ENCODE measurements around the gene SLC6A13. TPM values are rescaled to one million over a fixed set of nuclear protein-coding genes. Genes with fewer than 3 reads are reported as not detected.
"Not testable (repeated sequence)": the region's sequence is repeated elsewhere in the genome, so short reads cannot be mapped to it uniquely, and the experiment has no call there.

The SLC6A13 gene
- polyA plus RNA-seq, 12 donors = 0.98 to 5.1 (median 2.2) TPM; not detected in 2

DNA sequence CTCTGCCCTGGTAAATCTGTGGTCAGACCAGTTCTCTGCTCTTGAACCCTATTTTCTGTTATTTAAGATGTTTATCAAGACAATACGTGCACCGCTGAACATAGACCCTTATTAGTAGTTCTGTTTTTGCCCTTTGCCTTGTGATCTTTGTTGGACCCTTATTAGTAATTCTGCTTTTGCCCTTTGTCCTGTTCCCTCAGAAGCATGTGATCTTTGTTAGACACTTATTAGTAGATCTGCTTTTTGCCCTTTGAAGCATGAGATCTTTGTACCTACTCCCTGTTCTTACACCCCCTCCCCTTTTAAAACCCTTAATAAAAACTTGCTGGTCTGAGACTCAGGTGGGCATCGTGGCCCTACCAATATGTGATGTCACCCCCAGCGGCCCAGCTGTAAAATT lies 26.7 kb downstream of the SLC6A13 start:
- DNase-seq = not testable (repeated sequence)

DNA sequence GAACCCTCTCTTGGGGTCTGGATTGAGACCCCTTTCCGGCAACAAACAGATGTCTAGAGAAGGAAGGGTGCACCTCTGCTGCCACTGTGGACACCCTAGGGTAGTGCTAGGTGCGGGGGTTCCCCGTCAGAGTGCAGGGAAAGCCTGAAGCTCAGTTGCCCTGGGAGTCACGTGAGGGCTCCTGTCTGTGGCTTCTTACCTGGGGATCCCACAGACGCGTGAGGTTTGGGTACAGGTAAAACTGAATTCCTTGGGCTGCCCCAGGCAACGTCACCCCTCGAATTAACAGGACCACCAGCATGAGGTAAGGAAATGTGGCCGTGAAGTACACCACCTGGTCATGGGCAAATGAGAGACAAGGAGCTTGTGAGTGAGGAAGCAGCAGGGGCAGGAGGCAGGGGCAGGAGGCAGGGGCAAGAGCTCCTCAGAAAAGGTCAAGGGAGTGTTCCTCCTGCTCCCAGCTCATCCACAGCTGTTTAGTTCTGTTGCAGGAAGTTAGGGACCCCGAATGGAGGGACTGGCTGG lies 27.7 kb downstream of the SLC6A13 start:
- no peak for DNase-seq

DNA sequence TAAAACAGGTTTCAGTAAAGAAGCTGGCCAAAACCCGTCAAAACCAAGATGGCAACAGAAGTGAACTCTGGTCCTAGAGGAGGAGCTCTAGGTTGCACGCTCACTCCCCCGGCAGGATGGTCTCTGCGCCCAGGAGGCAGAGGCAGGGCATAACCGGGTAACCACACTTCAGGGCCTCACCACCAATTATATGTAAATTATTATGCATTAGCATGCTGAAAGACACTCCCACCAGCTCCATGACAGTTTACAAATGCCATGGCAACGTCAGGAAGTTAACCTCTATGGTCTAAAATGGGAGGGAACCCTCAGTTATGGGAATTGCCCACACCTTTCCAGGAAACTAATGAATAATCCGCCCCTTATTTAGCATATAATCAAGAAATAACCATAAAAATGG lies 28.6 kb downstream of the SLC6A13 start:
- no peak for DNase-seq

DNA sequence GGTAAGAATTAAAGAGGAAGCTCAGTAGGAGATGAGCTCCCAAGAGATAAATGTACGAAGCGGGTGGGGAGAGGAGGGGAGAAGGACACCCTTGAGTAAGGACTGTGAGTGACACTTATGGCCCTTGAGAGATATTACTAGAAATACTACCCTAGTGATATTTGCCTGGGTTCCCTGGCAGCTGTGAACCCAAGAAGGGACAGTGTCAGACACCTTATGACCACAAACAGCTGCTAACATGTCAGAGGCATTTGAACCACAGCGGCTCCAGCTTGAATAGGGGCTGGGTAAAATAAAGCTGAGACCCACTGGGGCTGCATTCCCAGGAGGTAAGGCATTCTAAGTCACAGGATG lies 29.0 kb downstream of the SLC6A13 start:
- DNase-seq = no peak

DNA sequence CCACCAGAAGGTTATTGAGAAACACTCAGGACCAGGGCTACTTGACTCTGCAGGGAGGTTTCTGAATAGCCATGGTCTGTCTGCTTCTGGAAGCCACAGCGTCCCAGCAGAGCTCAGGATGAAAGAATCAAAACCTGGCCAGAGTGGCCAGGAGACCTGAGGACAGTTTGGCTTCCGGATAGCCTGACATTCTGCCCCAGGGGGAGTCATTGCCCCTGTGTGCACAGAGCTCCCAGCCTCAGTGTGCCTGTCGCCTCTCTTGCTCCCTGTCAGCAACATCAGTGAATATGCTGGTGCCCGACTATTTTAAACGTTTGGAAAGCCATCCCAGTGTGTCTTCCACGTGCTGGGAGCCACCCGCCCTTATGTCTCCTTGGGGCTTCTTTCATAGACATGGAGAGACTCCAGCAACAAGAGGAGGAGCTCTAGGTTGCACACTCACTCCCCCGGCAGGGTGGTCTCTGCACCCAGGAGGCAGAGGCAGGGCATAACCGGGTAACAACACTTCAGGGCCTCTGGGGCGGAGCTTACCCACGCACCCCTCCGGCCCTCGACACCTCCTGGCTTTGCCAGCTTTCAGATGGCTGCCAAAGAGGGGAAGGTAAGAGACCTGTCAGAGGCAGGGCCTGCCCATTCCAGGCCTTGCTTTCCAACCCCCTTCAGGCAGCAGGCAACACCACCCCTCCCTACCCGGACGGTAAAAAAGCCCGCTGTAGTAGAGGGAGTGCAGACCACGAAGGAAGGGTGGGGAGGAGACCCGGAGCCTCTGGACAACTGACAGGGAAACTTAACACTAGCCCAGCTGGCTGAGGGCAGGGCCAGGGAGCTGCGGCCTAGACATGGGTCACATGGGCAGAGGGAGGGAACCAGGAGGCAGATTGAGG lies 29.7 kb downstream of the SLC6A13 start:
- no peak for DNase-seq

DNA sequence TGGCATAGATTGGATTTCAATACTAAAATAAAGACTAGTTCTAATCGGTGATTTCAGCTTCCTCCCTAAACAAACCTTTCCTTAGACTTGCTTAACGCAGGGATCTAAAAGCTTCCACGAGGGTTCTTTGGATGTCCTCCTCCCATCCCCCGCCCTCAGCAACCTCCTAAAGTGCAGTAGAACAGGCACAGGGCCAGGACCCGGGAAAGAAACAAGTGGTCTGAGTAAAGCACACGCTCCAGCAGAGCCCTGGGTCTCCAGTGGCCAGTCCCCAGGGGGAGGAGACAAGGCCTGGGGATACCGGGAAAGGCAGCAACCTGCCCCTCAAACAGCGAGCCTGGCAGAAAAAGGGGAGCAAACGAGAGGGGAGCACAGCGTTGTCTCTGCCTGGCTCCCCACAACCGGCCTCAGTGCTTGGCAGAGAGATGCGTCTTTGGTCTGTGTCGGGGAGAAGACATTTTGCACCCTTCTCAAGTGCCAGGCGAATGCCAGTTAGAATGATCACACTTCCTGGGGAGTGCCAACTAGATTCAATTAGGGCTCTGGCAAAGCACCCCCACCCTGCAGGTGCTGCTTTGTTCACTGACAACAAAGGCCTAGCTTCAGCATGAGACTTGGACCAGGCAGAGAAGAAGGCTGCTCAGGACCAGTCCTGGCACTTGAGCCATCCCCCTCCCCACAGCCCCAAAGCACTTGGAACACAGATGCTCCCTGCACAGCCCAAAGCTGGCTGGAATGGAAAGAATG lies 31.5 kb downstream of the SLC6A13 start:
- DNase-seq = no peak

DNA sequence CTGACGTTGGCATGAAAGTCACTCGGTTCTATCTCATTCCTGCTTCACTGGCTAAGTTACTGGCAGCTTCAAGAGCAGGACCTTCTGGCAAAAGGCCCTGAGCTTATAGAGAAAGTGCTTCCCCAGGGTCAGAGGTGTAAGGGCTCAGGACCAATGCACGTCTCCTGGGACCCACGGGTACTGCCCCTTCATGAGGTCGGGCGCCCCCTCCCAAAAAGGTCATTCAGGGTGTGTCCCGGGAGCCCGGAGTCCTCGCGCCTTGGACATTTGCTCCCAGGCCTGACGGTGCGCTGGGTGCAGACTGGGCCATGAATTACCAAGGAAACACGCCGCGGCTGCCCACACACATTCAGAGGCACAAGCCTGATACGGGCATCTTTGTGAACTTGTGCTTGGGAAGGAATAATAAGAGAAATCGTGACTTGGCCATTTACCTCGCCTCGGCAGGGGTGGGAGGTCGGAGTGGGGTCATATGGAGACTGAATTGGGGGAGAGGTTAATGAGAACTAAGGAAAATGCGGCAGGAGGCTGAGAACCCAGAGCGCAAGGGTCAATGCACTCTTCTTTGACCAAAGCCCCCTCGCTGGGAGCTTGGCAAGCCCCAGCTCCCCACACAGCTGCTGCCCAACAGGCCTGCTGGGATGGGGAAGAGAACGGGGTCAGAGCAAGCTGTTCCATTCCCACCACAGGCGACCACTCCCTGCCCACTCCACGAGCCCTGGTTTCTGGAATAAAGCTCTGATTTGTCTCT lies 33.0 kb downstream of the SLC6A13 start:
- no peak for DNase-seq

DNA sequence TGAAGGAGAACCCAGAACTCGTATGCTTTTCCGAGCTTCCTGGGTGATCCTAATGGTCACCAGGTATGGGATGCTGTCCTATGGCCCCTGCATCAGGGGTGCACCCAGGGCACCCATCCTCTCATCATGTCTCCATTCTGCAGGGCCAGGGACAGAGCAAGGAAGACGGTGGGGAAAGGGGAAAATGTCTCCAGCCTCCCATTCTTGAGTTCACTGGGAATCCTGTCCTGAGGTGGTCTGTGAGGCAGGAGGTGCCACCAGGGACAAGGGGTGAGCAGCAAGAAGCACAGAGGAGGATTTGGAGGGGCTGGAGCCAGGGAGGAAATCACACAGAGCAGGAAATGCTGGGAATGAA lies 33.8 kb downstream of the SLC6A13 start:
- no peak for DNase-seq

DNA sequence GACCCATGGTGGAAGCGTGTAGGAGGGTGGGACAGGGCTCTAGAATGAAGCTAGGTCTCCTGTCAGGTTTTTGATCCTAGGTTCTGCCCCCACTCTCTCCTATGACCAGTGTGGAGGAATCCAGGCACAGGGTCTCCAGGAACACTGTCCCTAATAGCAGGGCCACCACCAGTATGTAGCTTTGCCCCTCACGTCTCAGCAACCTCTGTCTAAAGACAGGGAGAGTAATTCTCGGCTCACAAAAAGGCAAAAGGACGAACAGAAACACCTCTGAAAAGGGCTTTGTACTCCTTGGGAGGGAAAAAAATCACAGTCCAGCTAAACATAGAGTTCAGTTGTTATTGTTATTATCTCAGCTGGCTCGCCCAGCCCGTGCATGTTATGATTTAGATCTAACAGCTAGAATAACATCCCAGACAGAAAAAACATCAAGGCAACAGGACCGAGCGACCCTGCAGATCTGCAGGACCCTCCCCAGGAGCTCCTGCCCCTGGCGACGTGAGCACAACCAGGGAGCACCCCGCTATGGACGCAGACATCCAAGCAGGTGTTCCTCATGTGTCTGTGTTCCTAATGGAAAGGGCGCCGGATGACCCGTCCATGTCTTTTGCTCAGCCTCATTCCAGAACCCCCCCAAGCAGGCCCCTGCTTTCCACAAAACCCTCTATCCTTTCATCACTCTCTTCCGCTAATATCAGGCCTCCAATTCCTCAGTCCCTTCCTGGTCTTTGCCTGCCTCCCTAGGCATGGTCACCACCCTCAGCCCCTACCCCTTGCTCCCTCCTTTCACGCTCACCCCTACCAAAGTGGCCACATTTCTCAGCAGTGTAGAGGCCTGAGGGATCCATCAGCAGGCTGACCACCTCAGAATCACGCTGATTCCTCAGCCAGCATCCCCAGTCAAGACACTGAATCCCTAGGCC lies 34.5 kb downstream of the SLC6A13 start:
- DNase-seq = no peak

DNA sequence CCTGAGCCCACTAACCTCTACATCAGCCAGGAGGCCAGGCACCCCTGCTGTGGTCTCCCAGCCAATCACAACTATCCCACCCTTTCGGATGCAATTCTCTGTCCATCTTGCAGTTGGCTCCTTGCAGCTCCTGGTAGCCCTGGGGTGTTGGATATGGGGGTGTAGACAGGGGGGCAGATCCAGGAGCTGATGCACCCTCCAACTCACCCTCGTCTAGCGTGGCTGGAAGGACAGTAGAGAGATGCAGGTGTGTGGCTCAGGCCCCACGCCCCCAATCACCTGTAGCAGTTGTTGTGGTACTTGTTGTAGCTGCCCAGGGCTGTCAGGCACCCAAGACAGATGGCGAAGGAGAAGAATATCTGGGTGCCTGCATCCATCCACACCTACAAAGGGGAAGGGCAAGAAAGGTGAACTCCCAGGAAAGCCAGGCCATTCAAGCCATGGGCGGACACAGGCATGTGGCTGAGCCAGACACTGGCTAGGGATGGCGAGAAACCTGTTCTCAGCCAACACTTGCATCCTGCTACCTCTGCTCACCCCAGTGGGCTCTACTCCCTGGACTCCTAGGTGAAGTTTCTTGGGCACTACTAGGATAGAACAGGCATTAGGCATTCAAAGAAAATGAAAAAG lies 35.2 kb downstream of the SLC6A13 start:
- DNase-seq = no peak

DNA sequence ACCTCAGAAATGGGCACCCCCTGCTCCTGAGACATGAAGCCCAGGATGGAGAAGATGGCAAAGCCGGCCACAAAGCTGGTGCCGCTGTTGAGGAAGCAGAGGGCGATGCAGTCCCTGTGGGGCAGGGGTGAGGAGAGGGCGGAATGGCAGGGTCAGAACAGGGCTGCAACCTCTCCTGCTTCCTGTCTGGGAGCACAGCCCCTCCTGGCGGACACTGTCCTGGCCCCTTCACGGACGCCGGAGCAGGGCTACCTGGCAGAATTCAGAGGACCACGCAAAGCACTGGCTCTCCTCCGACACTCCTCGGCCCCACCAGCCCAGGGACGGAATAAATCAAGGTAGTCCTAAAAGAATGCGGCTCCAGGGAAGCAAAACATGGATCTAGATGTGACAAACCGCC lies 36.2 kb downstream of the SLC6A13 start:
- no peak for DNase-seq

DNA sequence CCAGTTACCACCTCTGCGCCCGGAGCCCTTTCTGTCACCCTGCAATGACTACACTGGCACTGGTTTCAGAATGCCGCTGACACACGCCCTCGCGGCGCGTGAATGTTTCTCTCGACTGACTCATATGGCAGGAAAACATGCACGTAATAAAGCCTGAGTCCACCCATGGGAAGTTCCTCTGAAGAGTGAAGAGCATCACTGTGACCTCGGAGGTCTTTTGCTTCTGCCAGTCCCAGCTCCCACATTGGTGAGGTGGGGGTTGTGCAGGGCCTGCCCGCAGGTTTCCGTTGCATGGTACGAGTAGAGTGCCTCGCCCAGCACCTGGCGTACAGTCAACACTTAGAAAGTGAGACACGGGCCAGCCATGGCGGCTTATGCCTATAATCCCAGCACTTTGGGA lies 37.6 kb downstream of the SLC6A13 start:
- DNase-seq = no peak

DNA sequence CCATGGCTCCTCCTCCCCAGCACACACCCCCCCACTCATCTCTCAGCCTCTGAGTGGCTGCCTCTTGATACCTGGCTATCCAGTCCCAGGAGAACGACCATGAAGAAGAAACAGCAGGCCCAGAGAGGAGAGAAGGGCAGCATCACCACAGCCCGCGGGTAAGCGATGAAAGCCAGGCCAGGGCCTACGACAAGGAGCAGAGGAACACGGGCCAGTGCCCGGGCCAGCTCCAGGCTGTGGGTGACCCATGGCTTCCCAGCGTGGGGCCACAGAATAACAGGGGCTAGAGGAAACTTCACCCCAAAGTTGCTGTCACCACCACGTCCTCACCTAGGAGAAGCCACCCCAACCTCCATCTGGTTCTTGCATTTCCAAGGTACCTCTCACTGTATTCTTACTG lies 38.3 kb downstream of the SLC6A13 start:
- DNase-seq = no peak

DNA sequence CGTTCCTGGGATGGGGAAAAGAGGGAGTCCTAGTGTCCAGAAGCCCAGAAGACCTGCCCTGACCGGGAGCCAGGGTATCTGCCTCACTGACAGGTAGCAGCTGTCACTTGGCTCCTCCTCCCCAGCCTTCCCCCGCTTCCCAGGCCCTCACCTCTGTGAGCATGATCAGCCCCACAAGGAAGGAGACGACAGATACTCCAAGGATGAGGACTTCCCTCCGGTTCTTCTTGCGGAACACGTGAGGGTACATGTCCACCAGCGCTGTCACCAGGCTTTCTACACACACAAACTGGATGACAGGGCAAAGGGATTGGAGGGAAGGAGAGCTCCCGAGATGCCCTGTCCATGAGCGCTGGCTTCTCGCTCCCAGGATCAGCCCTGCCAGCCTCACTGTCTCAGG lies 38.8 kb downstream of the SLC6A13 start:
- no peak for DNase-seq

DNA sequence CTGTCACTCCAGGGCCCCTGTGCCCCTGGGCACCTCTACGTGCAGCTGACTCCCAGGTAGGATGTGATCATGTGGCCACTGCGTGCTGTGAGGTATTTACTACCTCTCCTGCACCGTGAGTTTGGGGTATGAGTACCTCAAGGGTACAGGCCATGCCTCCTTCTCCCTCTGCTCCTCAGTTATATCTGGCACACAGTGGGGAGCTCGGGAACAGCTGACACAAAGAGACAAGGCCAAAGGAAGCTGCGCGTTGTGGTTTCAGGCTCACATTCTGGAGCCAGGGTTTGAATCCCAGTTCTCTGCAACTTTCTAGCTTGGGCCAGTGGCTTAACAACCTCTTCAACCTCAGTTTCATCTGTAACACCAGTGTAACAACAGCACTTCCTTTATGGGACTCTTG lies 40.9 kb downstream of the SLC6A13 start:
- no peak for DNase-seq

DNA sequence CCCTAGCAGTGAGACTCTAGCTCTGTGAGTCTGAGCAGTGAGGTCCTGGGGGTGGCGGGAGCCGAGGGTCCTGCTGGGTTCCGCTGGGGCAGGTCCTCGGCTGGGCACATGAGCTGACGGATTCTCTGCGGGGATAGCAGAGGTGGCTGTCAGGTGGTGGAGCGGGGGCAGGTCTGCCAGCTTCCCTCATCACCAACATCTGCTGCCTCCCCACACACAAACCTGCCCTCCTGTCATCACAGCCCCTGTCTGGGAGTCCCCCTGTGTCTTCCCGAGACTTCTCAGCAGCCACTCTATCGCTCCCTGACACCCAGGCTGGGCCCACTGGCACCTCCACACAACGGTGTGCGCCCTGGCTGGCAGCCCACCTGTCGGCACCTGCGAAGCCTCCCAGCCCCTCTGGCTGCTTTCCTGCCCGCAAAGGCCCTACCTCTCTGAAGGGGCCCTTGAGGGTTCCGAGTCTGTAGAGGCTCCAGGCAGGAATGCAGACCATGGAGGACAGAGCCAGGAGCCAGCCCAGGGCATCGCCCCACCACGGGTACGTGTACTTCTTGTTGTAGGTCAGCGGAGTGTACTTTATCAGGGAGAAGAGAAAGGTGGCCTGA lies 41.6 kb downstream of the SLC6A13 start:
- DNase-seq = no peak

DNA sequence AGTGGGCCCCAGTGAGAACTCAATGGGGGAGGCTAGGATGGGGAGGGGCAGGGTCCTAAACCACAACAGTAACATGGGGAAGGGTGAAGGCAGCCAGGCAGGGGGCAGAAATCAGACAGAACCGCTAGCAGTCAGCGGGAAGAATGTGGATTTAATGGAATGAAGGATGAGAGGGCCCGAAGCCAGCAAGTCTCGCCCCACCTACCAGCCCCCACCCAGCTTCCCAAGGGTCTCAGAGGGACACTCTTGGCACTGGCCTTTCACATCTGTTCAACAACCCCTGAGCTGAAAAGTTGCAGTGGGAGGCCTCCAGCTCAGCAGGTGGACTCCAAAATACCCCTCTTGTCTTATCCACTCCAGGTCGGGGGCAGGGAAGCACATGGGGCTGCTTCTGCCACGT lies 42.1 kb downstream of the SLC6A13 start:
- DNase-seq = no peak

DNA sequence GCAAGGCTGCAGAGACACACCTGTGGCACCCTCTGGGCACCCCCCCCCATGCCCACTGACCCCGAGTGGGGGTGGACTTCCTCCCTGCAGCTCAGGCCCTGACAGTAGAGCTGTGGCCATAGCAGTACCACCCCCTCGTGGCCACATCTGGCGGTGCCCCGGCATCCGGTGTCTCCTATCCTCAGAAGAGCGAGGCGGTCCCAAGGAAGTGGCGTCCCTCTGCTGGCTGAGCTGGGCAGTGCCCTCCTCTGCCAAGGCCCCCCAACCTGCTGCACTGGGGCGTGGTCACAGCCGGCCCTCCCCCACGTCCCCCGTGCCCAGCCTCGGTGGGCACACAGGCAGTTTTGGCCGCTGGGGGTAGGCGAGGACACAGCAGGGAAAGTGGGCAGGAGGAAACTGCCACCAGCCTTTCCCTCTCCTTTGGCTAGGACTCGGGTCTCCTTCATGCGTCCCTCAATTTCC lies 42.7 kb downstream of the SLC6A13 start:
- DNase-seq = no peak

DNA sequence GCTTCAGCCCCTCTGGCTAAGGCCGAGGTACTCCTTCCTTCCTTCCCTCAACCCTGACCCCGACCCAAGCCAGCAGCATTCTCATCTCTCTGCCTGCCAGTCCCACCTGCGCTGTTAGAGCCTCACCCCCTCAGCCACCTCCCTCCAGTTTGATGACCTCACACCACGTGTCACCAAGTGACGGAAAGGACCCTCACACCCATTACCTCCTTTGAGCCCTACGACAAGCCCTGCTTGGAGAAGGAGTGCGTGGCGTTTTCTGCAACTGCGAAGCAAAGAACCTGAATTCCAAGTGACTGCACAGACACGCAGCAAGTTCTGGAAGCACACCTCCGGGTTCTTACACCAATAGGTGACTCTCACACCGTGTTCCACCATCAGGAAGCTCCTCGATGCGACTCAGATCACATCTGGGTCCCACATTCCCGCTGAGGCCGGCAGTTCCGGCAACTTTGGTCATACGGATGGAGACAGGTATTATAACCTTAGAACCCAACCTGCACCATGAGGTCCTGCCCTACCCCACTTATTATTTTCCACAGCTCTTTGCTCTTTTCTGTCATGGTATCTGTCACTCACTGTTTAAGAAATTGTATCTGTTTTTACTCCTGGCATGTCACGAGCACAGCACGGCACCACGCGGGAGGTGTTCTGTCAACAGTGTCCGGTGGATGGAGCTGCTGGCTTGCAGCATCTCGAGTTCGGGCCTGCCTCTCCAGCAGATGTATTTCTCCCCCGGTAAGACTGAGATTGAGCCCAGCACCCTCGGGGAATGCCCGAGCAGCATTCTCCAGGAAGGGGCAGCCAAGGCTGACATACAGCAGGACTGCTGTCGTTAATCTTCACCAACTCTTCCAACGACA lies 43.7 kb downstream of the SLC6A13 start:
- no peak for DNase-seq

All from muscle of arm (tissue), 12 donors.